GM12878 (cell line): ENCODE results near the gene SORCS1. TPM values are rescaled to one million over a fixed set of nuclear protein-coding genes. Genes with fewer than 3 reads are reported as not detected.

ENCODE experiments used
- ATAC-seq: fragments of 200-7000 bp; cut with Tn5 transposase; 3 replicates; pipeline ENCODE4 v1.9.1; 2020; ENCODE audit warnings: mild to moderate bottlenecking, moderate library complexity
- BruUV-seq: library from RNA; stranded (reverse); fragments of 400-500 nt; replicated peaks from 2 replicates; lab custom pipeline; 2021; lab: Mats Ljungman, UMichigan
- CTCF ChIA-PET: fragments of 300-600 bp; sonication (Branson Sonifier 250); formaldehyde crosslinking; extraction: SDS; loops from one replicate; lab custom pipeline; 2021; ENCODE audit warnings: inconsistent platforms; lab: Yijun Ruan, JAX
- POLR2A ChIA-PET: fragments of 350-600 bp; formaldehyde crosslinking; extraction: SDS; loops from one replicate; lab custom pipeline; 2021; ENCODE audit warnings: inconsistent platforms; lab: Charles Lee
- RAD21 ChIA-PET: fragments of 300-600 bp; sonication (Branson Sonifier 250); formaldehyde crosslinking; loops from one replicate; lab custom pipeline; 2023; ENCODE audit warnings: antibody characterized with exemption; ENCODE audit not compliant: unreplicated experiment; lab: Charles Lee
- SMC1A ChIA-PET: fragments of 300-600 bp; sonication (Branson Sonifier 250); formaldehyde crosslinking; loops from one replicate; lab custom pipeline; 2023; ENCODE audit not compliant: unreplicated experiment, uncharacterized antibody; lab: Charles Lee
- DNase-seq: peaks from one replicate; pipeline ENCODE4 v3.0.0-alpha.2; 2011; ENCODE audit warnings: low read depth, low spot score
- FAIRE-seq: peaks from 3 replicates; lab custom pipeline; 2011; peaks lifted over from hg19 to GRCh38; lab: Jason Lieb, UNC
- H2AFZ ChIP-seq: 2 replicates; pipeline ENCODE4 v1.6.0; 2011; ENCODE audit warnings: low read depth, low read length, control low read depth; ENCODE audit not compliant: control insufficient read depth
- H3K27ac ChIP-seq: 2 replicates; pipeline ENCODE4 v1.5.1; 2011; ENCODE audit warnings: control low read depth; ENCODE audit not compliant: control insufficient read depth, insufficient read depth
- H3K27me3 ChIP-seq, 2 experiments: replicated peaks in 1 of 2; 2 replicates each; pipeline versions ENCODE4 v1.6.0 to v1.6.1; 2011; ENCODE audit warnings: low read length in 1 of 2; ENCODE audit not compliant: control insufficient read depth in 2 of 2, insufficient read depth in 2 of 2
- H3K36me3 ChIP-seq, 2 experiments: 2 replicates each; pipeline ENCODE4 v1.5.1; 2011; ENCODE audit warnings: low read length in 1 of 2; ENCODE audit not compliant: control insufficient read depth in 2 of 2, insufficient read depth in 2 of 2
- H3K4me1 ChIP-seq: 2 replicates; pipeline ENCODE4 v1.6.1; 2011; ENCODE audit warnings: mild to moderate bottlenecking, low read length, moderate library complexity, mixed read lengths; ENCODE audit not compliant: control insufficient read depth, insufficient read depth
- H3K4me2 ChIP-seq: 2 replicates; pipeline ENCODE4 v1.6.0; 2011; ENCODE audit warnings: control low read depth; ENCODE audit not compliant: control insufficient read depth, insufficient read depth
- H3K4me3 ChIP-seq: fragments of 200-600 bp; sonication (generic); 2 replicates; pipeline ENCODE4 v1.5.1; 2016
- H3K79me2 ChIP-seq: 2 replicates; pipeline ENCODE4 v1.6.0; 2011; ENCODE audit warnings: low read length; ENCODE audit not compliant: control insufficient read depth, insufficient read depth
- H3K9ac ChIP-seq: 2 replicates; pipeline ENCODE4 v1.8.0; 2011; ENCODE audit warnings: low read length, control low read depth, mixed read lengths; ENCODE audit not compliant: control insufficient read depth, insufficient read depth
- H3K9me3 ChIP-seq: replicated peaks from 3 replicates; pipeline ENCODE4 v1.5.1; 2011; ENCODE audit warnings: mild to moderate bottlenecking, low read length; ENCODE audit not compliant: control insufficient read depth, insufficient read depth
- H4K20me1 ChIP-seq: 2 replicates; pipeline ENCODE4 v1.6.0; 2011; ENCODE audit not compliant: control insufficient read depth, insufficient read depth
- HCFC1 ChIP-seq: fragments of 150-350 bp; IDR thresholded peaks from 2 replicates; pipeline ENCODE4 v1.6.1; 2014; ENCODE audit warnings: low read length
- REST ChIP-seq: IDR thresholded peaks from 2 replicates; pipeline ENCODE4 v1.6.1; 2012; ENCODE audit warnings: mild to moderate bottlenecking, low read depth, low read length
- WGBS: methylation state at CpG from one replicate; pipeline ENCODE4 v1.1.6; 2016; ENCODE audit warnings: low lambda C conversion rate; ENCODE audit not compliant: insufficient replicate concordance, insufficient coverage; ENCODE audit errors: missing lambda C conversion rate; 5-methylcytosine and 5-hydroxymethylcytosine counted together
- in situ Hi-C: fragments of 300-500 bp; cut with MboI; formaldehyde crosslinking; loops from 9 replicates; pipeline ENCODE4 v1.14.3; 2018; ENCODE audit warnings: mixed read lengths
- intact Hi-C: fragments of 100-400 bp; cut with micrococcal nuclease; formaldehyde crosslinking; loops from one replicate; pipeline ENCODE4 v1.14.2; 2022; ENCODE audit not compliant: unreplicated experiment
- polyA plus RNA-seq, 11 experiments: library from polyadenylated mRNA; depleted of rRNA in 4 of 11; unstranded in 6 of 11; stranded (reverse) in 5 of 11; fragments of >200 nt; fragmentation: Nextera tagmentation in 4 of 11; fragmentation: Illumina TruSeq in 1 of 11; extraction: Ambion mirVana in 4 of 11; extraction: Trizol in 1 of 11; gene quantifications; 1 replicate in 1 of 11; 2 replicates in 10 of 11; pipeline versions ENCODE4 v1.2.1 to v1.2.3, GENCODE V29; 2011 to 2016; ENCODE audit warnings: inconsistent platforms in 2 of 11, missing spikeins in 2 of 11, low read depth in 1 of 11
- total RNA-seq, 4 experiments: library from RNA; depleted of rRNA in 3 of 4; stranded (reverse); fragments of >200 nt in 3 of 4; fragmentation: Illumina TruSeq in 1 of 4; extraction: Trizol in 1 of 4; gene quantifications; 2 replicates each; pipeline versions ENCODE4 v1.2.1 to v1.2.3, GENCODE V29; 2013 to 2021

SORCS1 gene
- total and polyA plus RNA-seq, 10 of the 15 experiments (the other 5 are each of a cell fraction or from before 2014, with no cell fraction given), result 0.02 to 9.6 (median 0.06) TPM; not detected in 3

GRCh38 chr10:107144490-107144889 is 20.0 kb downstream of the SORCS1 start:
- Histone ChIP-seq H3K4me1 (no peaks in the 10 kb centered on the region), H3K4me2 (no peak overlapping the region), H4K20me1 (no peaks in the 10 kb centered on the region), H3K9ac (no peak overlapping the region), H3K27me3 (no peaks in the 10 kb centered on the region), H3K27ac (no peak overlapping the region), H3K9me3 (no peaks in the 10 kb centered on the region), H3K4me3 (no peak overlapping the region), H3K36me3 (no peaks in the 10 kb centered on the region), H3K79me2 (no peaks in the 10 kb centered on the region), H2AFZ (no peak overlapping the region)
- no peak for DNase-seq
- FAIRE-seq, result no peak
- ChIA-PET POLR2A (no interaction called here), CTCF (interaction anchor here (0.8 to 1.8 kb wide), 4 partner anchors 280 to 439 kb away, joined by 3 to 9 read pairs (median 4); no protein-coding TSS in a partner anchor), RAD21 (interaction anchor here (0.8 kb wide), 1 partner anchor 439 kb away, joined by 4 read pairs; no protein-coding TSS in a partner anchor), SMC1A (interaction anchor here (0.6 to 0.9 kb wide), 2 partner anchors 13 to 277 kb away, joined by 3 read pairs; no protein-coding TSS in a partner anchor)
- WGBS, result 8% methylated on average over 4 of the region's 4 CpGs
- peak; percentile 51; the same call in 2 of the 3 replicates for ATAC-seq
- no TSS peak for BruUV-seq
- intact Hi-C loops (loop anchor here (1.0 kb wide), 1 partner anchor 349 kb away; no protein-coding TSS in a partner anchor), in situ Hi-C loops (no loop called here)
- TF ChIP-seq HCFC1 (no peak), REST (peak; percentile 69; the same call in 1 of the 2 replicates)
